ENCODE data around the gene TNC.

DNA sequence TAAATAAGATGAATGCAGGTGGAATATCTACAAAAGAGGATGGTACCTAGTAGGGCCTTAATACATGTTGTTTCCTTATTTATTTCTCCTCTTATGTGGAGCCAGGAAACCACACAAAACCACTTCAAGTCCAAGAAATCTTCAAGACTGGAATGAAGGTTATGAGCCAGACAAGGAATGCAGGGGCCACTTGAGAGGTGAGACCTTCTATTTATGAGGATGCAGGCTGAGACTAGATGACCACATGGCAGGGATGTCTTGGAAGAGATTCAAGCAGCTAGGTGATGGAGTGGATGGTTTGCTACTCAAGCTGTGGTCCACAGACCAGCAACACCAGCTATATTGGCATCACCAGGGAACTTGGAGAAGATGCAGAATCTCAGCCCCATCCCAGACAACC, 92.2 kb downstream of the TNC start:
- TF ChIP-seq EZH2 (IDR thresholded peaks at IDR 0.05; ENCODE audit: insufficient read depth, poor library complexity, severe bottlenecking) (no peak), EZH2phosphoT487 (IDR thresholded peaks at IDR 0.05; ENCODE audit: insufficient read depth, low read depth) (no peak)

Measured in GM23248 (cell line).